Measurements from ENCODE around the gene SETD1A. TPM values are rescaled to one million over a fixed set of nuclear protein-coding genes. Genes with fewer than 3 reads are reported as not detected.

Gene SETD1A
- polyA plus RNA-seq, 2 of the 4 experiments (the other 2 are of a cell fraction): 2.0 to 21.2 TPM

- ATAC-seq: no peak
- Histone ChIP-seq H3K27ac (no peak overlapping the region), H3K9me3 (no peaks in the 10 kb centered on the region), H3K4me3 (no peak overlapping the region), H3K4me2 (no peak overlapping the region), H3K4me1 (no peaks in the 10 kb centered on the region)
- 91% methylated on average over 4 of the region's 4 CpGs for WGBS (ENCODE audit: missing lambda C conversion rate)
- FAIRE-seq: no peak
- ChIA-PET CTCF (interaction anchor here (0.6 to 1.4 kb wide), 7 partner anchors 24 to 419 kb away, joined by 3 to 4 read pairs (median 3); partner anchors contain the start of gene ZNF843), POLR2A (interaction anchor here (0.6 kb wide), 1 partner anchor 24 kb away, joined by 3 read pairs; no protein-coding TSS in a partner anchor)
- no peak for DNase-seq (ENCODE audit: low read depth in 1 of 2, low spot score in 1 of 2)
- TF ChIP-seq EHF (CRISPR knock-in tag; IDR thresholded peaks at IDR 0.05): no peak
- TF ChIP-seq FOXS1 (CRISPR knock-in tag; IDR thresholded peaks at IDR 0.05): no peak
- TF ChIP-seq EHMT2 (IDR thresholded peaks at IDR 0.05; ENCODE audit: low read depth): no peak
- TF ChIP-seq MAFK (IDR thresholded peaks at IDR 0.05; ENCODE audit: partially characterized antibody): no peak
- TF ChIP-seq JUNB (IDR thresholded peaks at IDR 0.05): no peak
Observed at GRCh38 chr16:31023252-31023602, 65.7 kb downstream of the SETD1A start.

- Histone ChIP-seq H3K4me3 (no peak overlapping the region), H3K4me1 (no peaks in the 10 kb centered on the region), H3K9me3 (no peaks in the 10 kb centered on the region), H3K4me2 (no peak overlapping the region), H3K27ac (no peak overlapping the region)
- ChIA-PET POLR2A (no interaction called here), CTCF (interaction anchor here (0.6 kb wide), 2 partner anchors 46 to 294 kb away, joined by 3 to 4 read pairs; no protein-coding TSS in a partner anchor)
- ATAC-seq (no peak), DNase-seq (ENCODE audit: low read depth in 1 of 2, low spot score in 1 of 2) (no peak), FAIRE-seq (no peak)
- 54% methylated on average over 6 of the region's 6 CpGs for WGBS (ENCODE audit: missing lambda C conversion rate)
- TF ChIP-seq HDAC2 (IDR thresholded peaks at IDR 0.05) (no peak), E2F6 (IDR thresholded peaks at IDR 0.05; ENCODE audit: borderline replicate concordance, low read depth) (no peak)
Observed at GRCh38 chr16:31023627-31024226, 66.2 kb downstream of the SETD1A start.

- FAIRE-seq (no peak), ATAC-seq (no peak), DNase-seq (ENCODE audit: low read depth in 1 of 2, low spot score in 1 of 2) (no peak)
- no peak overlapping the region for H3K4me3 ChIP-seq
- no peak overlapping the region for H3K4me2 ChIP-seq
- ChIA-PET CTCF (interaction anchor here (2.0 kb wide), 2 partner anchors 40 to 132 kb away, joined by 5 to 8 read pairs; partner anchors contain the start of gene HSD3B7), POLR2A (no interaction called here)
- H3K4me1 ChIP-seq: no peaks in the 10 kb centered on the region
- no peaks in the 10 kb centered on the region for H3K9me3 ChIP-seq
- H3K27ac ChIP-seq: no peak overlapping the region
- 86% methylated on average over 5 of the region's 5 CpGs for WGBS (ENCODE audit: missing lambda C conversion rate)
- TF ChIP-seq PBX3 (IDR thresholded peaks at IDR 0.05) (no peak), FOSB (CRISPR knock-in tag; IDR thresholded peaks at IDR 0.05) (no peak), NR3C1 (IDR thresholded peaks at IDR 0.05) (no peak), SMC3 (IDR thresholded peaks at IDR 0.05) (no peak), FOXS1 (CRISPR knock-in tag; IDR thresholded peaks at IDR 0.05) (no peak), MAX (IDR thresholded peaks at IDR 0.05) (no peak), CTCF (IDR thresholded peaks at IDR 0.05) (no peak), ZNF302 (CRISPR knock-in tag; IDR thresholded peaks at IDR 0.05) (no peak), ESRRA (IDR thresholded peaks at IDR 0.05; ENCODE audit: borderline replicate concordance, low read length) (no peak), CHD2 (IDR thresholded peaks at IDR 0.05; ENCODE audit: low read length, partially characterized antibody) (no peak), CEBPB (IDR thresholded peaks at IDR 0.05) (no peak), KDM5A (IDR thresholded peaks at IDR 0.05) (no peak), JUNB (IDR thresholded peaks at IDR 0.05) (no peak)
Observed at GRCh38 chr16:31025339-31025738, 67.8 kb downstream of the SETD1A start.

All from A549 (cell line).